ENCODE measurements around the gene ASPN. TPM values are rescaled to one million over a fixed set of nuclear protein-coding genes. Genes with fewer than 3 reads are reported as not detected.

ASPN gene
- total RNA-seq, 1 experiment from 2014 or later, result not detected

- no peak for DNase-seq (ENCODE audit: low spot score)
Measured at GRCh38 chr9:92504881-92505280, 22.6 kb upstream of the ASPN start.

- no peak for DNase-seq (ENCODE audit: low spot score)
Measured at GRCh38 chr9:92503156-92503555, 20.9 kb upstream of the ASPN start.

GRCh38 chr9:92501671-92502393, 19.5 kb upstream of the ASPN start:
- DNase-seq (ENCODE audit: low spot score), result peak; percentile 40

- no peak for DNase-seq (ENCODE audit: low spot score)
Measured at GRCh38 chr9:92500725-92501124, 18.4 kb upstream of the ASPN start.

- DNase-seq (ENCODE audit: low spot score), result no peak
Measured at GRCh38 chr9:92499701-92500100, 17.4 kb upstream of the ASPN start.

- DNase-seq (ENCODE audit: low spot score), result no peak
Measured at GRCh38 chr9:92496396-92497176, 14.3 kb upstream of the ASPN start.

- no peak for DNase-seq (ENCODE audit: low spot score)
Measured at GRCh38 chr9:92494856-92495255, 12.6 kb upstream of the ASPN start.

- no peak for DNase-seq (ENCODE audit: low spot score)
Measured at GRCh38 chr9:92493749-92494387, 11.6 kb upstream of the ASPN start.

GRCh38 chr9:92492781-92493401, 10.6 kb upstream of the ASPN start:
- no peak for DNase-seq (ENCODE audit: low spot score)

GRCh38 chr9:92488681-92489550, 6.6 kb upstream of the ASPN start:
- no peak for DNase-seq (ENCODE audit: low spot score)

GRCh38 chr9:92486371-92486770, 4.1 kb upstream of the ASPN start:
- no peak for DNase-seq (ENCODE audit: low spot score)

GRCh38 chr9:92484563-92484962, 2.3 kb upstream of the ASPN start:
- DNase-seq (ENCODE audit: low spot score), result no peak

GRCh38 chr9:92483627-92484545, 1.6 kb upstream of the ASPN start:
- DNase-seq (ENCODE audit: low spot score), result no peak

GRCh38 chr9:92482805-92483204, 499 bp upstream of the ASPN start:
- no peak for DNase-seq (ENCODE audit: low spot score)

GRCh38 chr9:92480986-92481633, 1.2 kb downstream of the ASPN start:
- no peak for DNase-seq (ENCODE audit: low spot score)

- no peak for DNase-seq (ENCODE audit: low spot score)
Measured at GRCh38 chr9:92480291-92480771, 2.0 kb downstream of the ASPN start.

- no peak for DNase-seq (ENCODE audit: low spot score)
Measured at GRCh38 chr9:92479346-92479745, 3.0 kb downstream of the ASPN start.

- DNase-seq (ENCODE audit: low spot score), result no peak
Measured at GRCh38 chr9:92478783-92479182, 3.5 kb downstream of the ASPN start.

GRCh38 chr9:92476962-92477361, 5.3 kb downstream of the ASPN start:
- DNase-seq (ENCODE audit: low spot score), result no peak

- DNase-seq (ENCODE audit: low spot score), result no peak
Measured at GRCh38 chr9:92474587-92474986, 7.7 kb downstream of the ASPN start.

Measured in H4 (cell line).